GM21717 (cell line): Measurements from ENCODE around the gene NUDT1.
A peak's percentile ranks its signal among the peaks of the same experiment; 100 is the strongest.

Source experiments
- ATAC-seq: cut with Tn5 transposase; IDR thresholded peaks from one replicate; pipeline ENCODE4 v1.9.1; 2021; ENCODE audit warnings: mild to moderate bottlenecking, moderate library complexity; ENCODE audit not compliant: unreplicated experiment

The NUDT1 gene

DNA sequence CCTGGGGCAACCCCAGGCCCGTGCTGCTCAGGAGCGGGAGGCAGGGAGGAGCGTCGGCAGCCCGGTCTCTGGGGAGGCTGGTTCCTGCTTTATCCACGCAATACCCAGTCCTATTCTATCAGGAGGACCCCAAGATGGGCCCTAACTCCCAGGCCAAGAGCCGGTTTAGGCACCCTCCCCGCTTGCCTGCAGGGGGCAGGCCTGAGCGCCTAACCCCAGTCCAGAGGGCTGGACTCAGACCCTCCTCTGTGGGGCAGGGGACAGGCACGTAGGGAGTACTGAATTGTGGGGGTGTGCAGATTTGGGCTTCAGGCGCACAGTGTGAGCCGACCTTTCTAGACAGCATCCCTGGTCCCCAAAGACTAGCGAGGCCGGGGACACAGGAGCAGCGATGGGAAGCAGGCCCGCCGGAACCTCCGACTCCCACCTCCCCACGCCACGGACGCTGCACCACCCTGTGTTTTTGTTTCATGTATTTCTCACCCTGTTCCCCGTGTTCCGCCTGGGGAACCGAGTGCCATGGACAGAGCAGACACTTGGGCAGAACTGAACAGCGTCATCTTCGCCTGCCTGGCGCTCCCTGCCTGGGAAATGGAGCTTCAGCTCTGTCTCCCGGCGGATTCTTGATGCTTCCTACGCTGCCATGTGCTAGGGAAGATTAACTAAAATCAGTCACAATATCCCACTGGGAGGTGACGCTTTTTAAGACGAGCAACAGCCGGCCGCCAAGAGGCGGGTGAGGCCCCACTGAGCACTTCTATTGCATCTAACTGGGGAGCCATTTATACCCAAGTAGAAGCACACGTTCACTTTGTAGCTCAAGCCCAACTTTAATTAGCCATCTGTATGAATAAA is 5.3 kb downstream of the NUDT1 start:
- ATAC-seq = no peak

DNA sequence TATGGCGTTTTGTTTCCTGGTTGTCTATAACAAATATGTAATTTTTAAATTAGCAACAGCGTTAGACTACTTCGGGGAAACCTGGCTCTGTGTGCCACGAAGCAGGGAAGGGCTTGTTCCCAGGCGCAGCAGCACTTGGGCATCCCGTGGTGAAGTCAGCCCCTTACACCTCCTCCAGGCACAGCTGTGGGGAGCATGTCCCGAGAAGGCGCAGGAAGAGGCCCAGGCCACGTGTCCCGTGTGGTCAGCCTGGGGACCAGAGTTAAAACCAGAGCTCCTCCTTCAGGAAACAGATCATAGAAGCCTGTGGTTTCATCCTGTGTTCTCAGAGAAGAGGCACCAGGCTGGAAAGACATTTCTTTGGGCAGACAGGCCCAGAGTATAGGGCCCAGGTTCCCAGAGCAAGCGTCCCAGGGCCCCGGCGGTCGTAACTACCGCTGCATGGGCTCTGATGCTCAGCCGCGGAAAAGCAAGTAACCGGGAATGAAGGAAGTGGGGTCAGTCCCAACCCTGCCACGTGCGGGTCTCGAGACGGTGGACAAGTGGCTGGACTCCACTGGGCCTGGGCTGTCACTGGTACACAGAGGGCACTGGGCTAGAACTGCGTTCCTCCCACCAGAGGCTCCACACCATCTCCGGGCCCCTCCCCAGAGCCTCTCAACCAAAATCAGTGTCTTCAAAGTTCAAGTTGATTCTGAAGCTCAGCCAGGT is 7.1 kb downstream of the NUDT1 start:
- no peak for ATAC-seq

- no peak for ATAC-seq
Measured at GRCh38 chr7:2249744-2250323, 7.8 kb downstream of the NUDT1 start.

GRCh38 chr7:2251381-2251780 is 9.4 kb downstream of the NUDT1 start:
- no peak for ATAC-seq

- no peak for ATAC-seq
Measured at GRCh38 chr7:2251841-2252771, 10.1 kb downstream of the NUDT1 start.

- ATAC-seq = no peak
Measured at GRCh38 chr7:2253021-2253420, 11.0 kb downstream of the NUDT1 start.

- no peak for ATAC-seq
Measured at GRCh38 chr7:2253525-2254244, 11.7 kb downstream of the NUDT1 start.

- no peak for ATAC-seq
Measured at GRCh38 chr7:2254429-2255144, 12.6 kb downstream of the NUDT1 start.

DNA sequence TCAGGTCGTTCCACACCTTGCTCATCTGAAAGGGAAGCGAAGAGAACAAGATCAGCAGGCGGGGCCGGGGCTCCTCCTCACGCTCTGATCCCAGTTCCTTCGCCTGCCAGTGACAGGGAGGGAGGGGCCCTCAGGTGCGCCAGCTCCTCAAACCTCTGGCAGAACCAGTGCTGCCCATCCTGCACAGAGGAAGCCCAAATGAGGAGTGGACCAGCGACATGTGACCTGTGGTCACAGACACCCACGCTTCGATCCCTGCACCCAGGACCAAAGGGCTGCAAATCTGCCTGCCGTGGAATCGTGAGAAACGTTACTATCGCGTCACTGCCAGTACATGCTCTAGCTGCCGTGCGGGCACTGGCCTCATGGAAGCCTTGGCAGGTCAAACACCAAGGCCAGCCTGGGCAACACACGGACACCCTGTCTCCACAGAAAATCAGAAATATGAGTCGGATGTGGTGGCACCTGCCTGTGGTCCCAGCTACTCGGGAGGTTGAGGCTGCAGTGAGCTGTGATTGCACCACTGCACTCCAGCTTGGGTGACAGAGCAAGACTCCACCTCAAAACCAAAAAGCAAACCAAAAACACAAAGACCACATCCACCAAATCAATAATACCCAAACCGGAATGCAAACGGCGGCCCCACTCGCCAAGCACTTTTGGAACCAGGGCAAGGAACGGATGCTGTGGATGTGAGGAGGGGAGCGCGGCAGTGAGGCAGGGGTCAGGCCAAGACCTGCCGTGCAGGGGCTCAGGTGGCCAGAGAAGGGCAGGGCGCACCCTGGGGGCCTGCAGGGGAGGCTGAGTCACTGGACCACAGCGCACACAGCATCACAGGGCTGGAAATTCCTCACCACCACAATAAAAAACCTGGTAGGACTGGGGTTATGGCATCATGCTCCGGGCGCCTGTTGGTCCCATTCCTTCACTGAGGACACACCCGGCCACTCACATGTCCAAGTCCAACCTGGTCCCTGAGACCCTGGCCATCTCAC is 13.4 kb downstream of the NUDT1 start:
- no peak for ATAC-seq

GRCh38 chr7:2256306-2257045 is 14.4 kb downstream of the NUDT1 start:
- no peak for ATAC-seq

- ATAC-seq = no peak
Measured at GRCh38 chr7:2257046-2257551, 15.1 kb downstream of the NUDT1 start.

- no peak for ATAC-seq
Measured at GRCh38 chr7:2257651-2258050, 15.6 kb downstream of the NUDT1 start.

DNA sequence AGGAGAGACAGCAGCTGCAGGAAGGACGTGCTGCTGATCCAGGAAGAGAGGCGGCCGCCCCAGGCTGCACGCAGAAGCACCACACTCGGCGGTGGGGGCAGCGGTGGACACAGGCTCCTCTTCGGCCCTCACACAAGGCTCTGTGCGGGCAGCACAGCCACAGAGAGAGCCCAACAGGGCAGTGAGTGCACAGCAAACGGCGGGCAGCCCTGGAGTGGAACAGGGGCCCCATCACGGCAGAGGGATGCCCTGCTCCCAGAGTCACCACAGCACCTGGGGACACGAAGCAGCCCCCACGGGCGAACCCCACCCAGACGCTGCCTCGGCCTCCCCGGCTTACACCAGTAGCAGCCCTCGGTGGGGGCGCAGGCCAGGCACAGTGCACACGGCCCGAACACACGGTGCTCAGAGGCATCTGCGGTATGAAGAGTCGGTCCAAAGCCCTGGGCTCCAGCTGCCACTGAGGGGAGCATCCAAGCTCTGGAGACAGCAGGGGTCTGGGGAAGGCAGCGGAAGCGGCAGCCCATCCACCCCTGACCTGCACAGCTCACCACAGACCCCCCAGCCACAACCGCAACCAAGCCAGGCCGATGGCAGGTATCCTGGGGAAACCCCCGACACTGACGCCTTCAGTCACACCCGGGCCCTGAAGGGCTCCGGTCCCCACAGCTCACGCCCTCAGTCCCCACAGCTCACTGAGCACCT is 16.8 kb downstream of the NUDT1 start:
- peak; percentile 71 for ATAC-seq

- peak; percentile 2 for ATAC-seq
Measured at GRCh38 chr7:2259480-2259879, 17.5 kb downstream of the NUDT1 start.

- no peak for ATAC-seq
Measured at GRCh38 chr7:2260820-2261219, 18.8 kb downstream of the NUDT1 start.

- no peak for ATAC-seq
Measured at GRCh38 chr7:2261611-2262010, 19.6 kb downstream of the NUDT1 start.

GRCh38 chr7:2263176-2263575 is 21.1 kb downstream of the NUDT1 start:
- ATAC-seq = no peak
